Lower leg skin (tissue), 3 donors: ENCODE results near the gene CCDC177.

Source experiments
- CTCF ChIP-seq, 3 donors: fragments of 450-650 bp; IDR thresholded peaks; one replicate each; pipeline ENCODE4 v1.5.1; 2016; ENCODE audit warnings: antibody characterized with exemption in 3 of 3, mild to moderate bottlenecking in 3 of 3, moderate library complexity in 2 of 3
- POLR2A ChIP-seq, 2 donors: fragments of 450-650 bp; IDR thresholded peaks; one replicate each; pipeline ENCODE4 v1.6.1; 2016 to 2017; ENCODE audit warnings: antibody characterized with exemption in 2 of 2, mild to moderate bottlenecking in 1 of 2, moderate library complexity in 1 of 2

GRCh38 chr14:69569859-69570258 lies 4.8 kb downstream of the CCDC177 start:
- TF ChIP-seq POLR2A (IDR thresholded peaks at IDR 0.05) (no peak), CTCF (IDR thresholded peaks at IDR 0.05) (no peak)
